Retina (tissue), 1 donor: ENCODE measurements around the gene WWOX.

Source experiments
- DNase-seq: peaks from one replicate; pipeline ENCODE4 v3.0.0-alpha.2; 2016

WWOX gene

DNA sequence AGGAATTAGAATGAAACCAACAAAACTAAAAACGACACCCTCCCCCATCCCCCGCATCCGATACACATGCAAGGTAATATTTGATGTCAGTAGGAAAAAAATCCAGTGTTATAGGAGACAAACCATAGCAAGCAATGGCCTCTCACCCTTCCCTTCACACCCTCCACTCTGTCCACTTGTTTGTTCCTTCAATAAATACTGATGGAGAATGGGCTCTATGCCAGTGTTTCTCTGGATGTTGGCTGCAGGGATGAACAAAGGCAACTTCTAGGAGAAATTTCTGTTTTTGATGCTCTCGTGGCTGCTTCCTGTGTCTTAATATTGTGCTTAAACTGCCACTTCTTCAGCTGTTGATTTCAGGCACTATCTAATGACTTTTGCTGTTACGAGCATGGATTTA lies 98.8 kb downstream of the WWOX start:
- no peak for DNase-seq

DNA sequence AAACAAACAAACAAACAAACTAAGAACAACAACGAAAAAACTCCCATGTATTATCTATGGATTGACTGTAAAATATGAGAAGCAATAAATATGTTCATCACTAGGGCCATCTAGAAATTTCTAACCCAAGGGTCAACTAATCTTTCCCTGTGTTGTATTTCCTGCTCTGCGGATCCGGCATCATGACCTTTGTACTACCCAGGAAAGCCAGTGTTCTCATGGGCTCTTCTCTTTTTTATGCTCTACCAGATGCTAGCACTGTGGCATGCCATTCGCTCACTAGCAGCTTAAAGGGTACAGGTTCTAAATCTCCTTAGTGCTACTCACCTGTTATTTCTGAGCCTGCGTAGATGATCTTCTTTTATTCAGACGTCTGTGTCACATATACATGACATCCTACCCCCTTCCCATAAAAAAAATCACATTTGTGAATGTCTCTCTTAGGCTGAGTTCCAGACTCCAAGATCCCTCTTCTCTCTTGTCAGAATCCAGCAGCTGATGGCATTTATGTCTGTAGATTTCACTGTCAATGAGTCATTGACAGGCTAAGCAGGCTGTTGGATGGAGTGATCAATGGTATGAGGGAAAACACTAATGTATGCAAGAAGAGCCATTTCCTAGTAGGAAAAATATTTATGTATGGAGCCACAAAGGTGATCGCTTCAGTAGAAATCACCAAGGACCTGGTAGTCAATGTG lies 100.0 kb downstream of the WWOX start:
- DNase-seq, result no peak

DNA sequence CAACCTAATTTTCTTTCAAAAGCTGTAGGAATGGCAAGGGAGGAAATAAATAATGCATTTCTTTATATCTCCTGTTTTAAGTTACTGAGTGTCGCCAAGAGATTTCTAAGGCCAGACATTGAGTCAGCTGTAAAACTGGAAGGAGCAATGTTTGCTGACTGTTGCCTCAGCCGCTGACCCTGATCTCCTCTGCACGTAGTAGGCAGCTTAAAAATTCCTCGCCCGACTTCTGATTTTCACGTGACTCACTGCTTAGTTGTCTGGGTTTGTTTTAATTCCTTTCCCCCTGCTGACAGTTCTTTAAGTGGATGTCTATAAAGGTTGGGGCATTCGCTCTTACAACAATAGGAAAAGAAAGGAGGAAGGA lies 100.6 kb downstream of the WWOX start:
- DNase-seq, result no peak

GRCh38 chr16:78200623-78201096 lies 101.2 kb downstream of the WWOX start:
- DNase-seq, result no peak

- DNase-seq, result no peak
Measured at GRCh38 chr16:78205506-78205905, 106.1 kb downstream of the WWOX start.

DNA sequence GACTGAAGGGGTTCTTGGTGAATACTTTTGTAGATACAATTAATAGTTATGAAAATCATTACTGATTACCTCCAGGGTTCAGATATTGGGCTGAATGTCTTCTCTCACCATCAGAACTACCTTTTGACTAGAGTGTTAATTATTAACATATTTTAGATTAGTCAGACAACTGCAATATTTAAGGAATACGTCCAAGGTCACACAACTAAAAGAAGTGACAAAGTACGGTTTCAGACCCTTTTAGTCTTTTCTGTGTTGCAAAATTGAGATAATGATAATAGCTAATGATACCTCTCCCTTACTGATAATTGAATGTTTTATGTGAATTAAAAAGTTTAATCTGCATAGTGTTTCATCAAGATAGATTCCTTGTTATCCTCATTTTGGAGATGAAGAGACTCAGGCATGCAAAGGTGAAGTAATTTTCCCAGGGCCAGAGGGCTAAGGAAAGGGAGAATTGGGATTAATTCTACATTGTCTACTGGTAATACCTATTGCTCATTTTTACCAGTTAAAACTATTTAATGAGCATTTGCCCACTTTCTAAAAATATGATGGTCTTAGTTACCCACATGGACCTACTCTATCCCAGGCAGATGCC lies 107.3 kb downstream of the WWOX start:
- DNase-seq, result no peak

DNA sequence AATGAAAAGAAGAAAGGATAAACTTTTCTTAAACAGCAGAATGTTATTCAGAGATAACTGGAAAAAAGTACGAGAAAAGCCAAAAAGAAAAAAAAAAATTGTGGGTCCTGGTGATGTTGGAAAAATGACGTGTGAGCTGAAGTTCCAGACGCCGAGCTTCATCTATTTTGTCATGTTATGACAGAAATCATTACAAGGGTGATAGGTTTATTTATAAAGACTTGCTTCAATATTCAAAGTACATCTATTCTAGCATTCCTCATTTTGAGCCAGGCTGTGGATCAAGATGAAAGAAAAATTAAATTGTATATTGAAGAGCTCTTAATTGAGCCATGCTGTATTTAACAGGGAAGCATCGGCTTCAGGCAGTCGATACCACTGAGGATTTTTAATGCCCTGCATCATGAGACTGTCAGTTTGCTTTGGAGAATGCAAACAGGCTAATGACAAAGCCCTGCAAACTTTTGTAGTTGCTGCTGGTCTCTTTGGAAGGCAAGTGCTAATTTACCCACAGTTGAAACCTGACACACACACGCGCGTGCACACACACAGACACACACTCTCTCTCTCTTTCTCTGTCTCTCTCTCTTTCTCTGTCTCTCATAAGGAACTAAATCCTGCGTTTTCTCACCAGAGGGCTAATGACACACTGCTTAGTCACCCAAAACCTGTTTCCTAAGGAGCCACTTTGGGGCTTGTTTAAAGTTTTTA lies 110.7 kb downstream of the WWOX start:
- no peak for DNase-seq

DNA sequence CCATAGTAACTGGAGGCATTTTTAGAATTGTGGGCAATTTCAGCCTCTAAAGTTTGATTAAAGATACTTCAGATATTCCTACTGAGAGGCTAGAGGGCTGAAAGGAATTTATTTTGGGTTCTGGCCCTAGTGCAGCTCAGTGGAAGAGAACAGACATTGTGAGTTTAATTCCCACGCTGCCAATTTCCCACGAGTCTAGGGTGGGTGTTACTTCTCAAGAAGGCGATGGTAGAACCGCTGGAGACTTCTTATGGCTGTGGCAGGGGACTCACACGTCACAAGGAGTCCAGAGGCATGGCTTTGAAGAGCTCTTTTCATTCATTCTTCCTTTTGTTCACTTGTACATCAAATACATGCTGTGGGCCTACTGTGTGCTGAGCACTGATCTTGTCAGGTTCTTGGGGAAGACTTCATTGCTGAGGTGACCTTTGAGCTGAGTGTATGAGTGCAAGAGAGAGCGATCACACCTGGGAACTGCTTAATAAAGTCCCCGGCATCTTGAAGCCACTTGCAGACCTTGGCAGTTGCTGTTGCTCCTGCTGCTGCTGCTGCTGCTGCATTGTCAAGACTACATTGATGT lies 111.7 kb downstream of the WWOX start:
- DNase-seq, result no peak

GRCh38 chr16:78211946-78212345 lies 112.5 kb downstream of the WWOX start:
- no peak for DNase-seq

DNA sequence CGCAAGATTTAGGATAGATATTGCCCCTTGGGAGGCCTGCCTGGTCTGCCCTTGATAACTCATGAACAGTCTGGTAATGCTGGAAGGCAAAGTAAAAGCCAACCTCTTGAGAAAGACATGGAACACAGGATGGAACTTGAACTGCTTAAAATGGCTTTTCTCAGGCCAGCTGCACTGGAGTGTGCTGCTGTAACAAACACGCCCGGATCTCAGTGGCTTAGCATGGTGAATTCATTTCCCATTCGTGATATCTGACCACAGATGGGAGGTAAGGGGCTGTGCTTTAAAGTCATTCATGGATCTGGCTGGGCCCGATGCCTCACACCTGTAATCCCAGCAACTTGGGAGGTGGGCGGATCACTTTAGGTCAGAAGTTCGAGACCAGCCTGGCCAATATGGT lies 113.2 kb downstream of the WWOX start:
- no peak for DNase-seq

- DNase-seq, result no peak
Measured at GRCh38 chr16:78213751-78214150, 114.3 kb downstream of the WWOX start.

DNA sequence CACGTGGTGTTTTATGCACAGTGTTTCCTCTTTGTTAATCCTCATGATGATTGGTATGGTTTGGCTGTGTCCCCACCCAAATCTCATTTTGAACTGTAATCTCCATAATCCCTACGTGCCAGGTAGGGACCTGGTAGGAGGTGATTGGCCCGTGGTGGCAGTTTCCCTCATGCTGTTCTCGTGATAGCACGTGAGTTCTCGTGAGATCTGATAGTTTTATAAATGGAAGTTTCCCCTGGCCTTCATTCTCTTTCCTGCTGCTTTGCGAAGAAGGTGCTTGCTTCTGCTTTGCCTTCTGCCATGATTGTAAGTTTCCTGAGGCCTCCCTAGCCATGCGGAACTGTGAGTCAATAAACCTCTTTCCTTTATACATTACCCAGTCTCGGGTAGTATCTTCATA lies 115.8 kb downstream of the WWOX start:
- no peak for DNase-seq

DNA sequence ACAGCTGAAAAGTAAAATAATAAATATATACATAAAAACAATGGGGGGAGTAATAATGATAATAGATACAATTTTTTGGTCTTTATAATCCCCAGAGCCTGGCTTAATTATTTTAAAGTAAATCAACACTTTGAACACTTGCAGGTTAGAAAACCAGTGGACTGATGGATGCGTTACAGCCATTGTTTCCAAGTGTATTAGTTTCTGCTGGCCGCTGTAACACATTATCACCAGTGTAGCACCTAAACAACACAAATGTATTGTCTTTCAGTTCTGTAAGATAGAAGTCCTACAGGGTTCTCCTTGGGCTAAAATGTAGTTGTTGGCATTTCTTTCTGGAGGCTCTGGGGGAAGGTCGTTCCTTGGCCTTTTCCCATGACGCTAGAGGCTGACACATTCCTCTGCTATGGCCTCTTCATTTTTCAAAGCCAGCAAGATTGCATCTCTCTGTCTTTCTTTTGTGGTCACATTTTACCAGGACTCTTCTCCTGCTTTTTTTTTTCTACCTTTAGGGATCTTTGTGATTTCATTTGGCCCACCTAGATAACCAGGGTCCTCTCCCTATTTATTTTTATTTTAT lies 116.8 kb downstream of the WWOX start:
- DNase-seq, result no peak

DNA sequence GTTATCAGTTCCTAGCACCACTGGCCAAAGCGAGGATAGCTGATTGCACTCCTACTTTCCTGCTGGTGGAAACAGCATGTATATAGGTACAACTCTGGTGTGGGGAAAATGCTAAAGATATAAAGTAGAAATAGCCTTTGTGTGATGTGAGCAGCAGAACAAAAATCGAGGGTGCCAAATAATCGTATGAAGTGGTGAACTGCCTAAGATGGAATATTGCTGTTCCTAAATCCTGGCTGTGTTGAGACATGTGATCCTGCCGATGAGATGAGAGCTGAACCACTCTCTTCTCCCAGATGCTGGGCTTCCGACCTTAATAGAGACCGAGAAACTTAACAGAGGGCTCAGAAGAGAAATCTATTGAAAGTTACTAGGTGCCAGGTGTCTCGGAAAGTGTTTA lies 117.8 kb downstream of the WWOX start:
- no peak for DNase-seq

- no peak for DNase-seq
Measured at GRCh38 chr16:78218279-78218678, 118.8 kb downstream of the WWOX start.

- DNase-seq, result no peak
Measured at GRCh38 chr16:78218856-78219651, 119.6 kb downstream of the WWOX start.

DNA sequence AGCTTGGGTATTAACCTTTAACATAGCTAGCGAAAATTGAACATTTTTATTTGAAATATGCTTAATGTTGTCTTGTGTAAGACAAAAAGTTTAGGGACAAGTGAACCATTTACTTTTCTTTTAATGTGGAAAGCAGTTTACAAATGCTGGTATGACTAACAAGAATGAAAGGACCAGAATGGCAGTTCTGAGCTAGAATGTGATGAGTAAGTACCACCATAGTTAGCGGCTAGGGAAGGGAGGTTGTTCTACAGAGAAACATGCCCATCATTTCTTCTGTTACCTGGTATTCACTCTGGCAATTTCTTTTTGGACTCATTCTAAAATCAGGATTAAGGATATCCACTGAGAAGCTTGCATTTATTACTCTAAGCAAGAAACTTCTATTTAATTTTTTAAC lies 121.1 kb downstream of the WWOX start:
- DNase-seq, result no peak

- DNase-seq, result no peak
Measured at GRCh38 chr16:78221892-78222291, 122.4 kb downstream of the WWOX start.

- no peak for DNase-seq
Measured at GRCh38 chr16:78224342-78224741, 124.9 kb downstream of the WWOX start.

DNA sequence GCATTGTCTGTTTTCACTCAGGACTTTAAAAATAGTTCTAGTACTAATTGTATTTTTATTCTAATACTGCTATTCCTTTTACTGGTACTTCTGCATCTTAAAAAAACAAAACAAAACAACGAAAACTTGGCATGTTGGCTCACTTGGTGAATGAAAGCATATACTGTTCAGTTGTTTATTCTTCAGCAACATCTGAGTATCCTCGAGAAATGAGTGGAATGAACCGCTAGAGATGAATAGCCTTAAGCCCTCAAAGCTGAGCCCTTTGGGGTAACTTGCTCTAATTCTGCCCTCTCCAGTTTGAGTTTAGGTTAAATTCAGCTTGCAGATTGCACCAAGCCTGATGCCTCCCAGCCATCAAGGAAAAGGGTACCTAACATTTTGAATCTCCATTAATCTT lies 126.5 kb downstream of the WWOX start:
- no peak for DNase-seq

DNA sequence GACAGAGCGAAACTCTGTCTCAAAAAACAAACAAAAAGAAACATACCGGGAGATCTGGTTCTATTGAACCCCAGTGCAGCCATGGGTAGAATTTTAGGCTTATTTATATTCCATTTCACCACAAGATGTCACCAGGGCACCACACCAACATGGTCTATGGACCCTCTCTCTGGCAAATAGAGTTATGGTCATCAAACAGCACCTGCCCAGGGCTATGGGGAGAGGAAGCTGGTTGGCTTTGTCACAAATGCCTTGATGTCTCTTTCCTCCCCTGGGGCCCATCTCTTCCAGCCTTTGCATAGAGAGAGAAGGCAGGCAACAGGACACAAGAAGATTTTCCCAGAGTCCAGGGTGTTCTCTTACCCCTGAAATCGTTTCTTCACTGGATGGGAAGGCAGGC lies 128.4 kb downstream of the WWOX start:
- peak; percentile 55 for DNase-seq

DNA sequence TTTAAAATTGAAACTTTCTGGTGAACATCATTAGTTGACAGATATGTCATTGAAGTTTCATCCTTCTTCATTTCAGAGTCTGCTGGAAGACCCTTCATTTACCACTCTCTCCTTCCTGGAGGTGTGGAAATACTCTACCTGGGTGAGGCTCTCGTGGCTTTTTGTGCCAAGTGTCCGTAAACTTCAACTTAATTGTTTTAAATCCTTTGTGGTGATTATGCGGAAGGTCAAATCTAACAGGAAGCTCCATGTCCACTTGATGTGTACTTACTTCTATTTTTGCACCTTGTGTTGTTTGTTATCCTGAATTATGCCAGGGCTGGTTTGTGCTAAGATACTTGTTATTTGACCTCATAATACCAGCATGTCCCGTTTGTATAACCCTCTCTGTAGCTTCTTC lies 129.2 kb downstream of the WWOX start:
- no peak for DNase-seq

- no peak for DNase-seq
Measured at GRCh38 chr16:78230832-78231231, 131.4 kb downstream of the WWOX start.
